GM12878 (cell line): ENCODE measurements around the gene HAGHL. TPM values are rescaled to one million over a fixed set of nuclear protein-coding genes. Genes with fewer than 3 reads are reported as not detected.

Source experiments
- ATAC-seq: fragments of 200-7000 bp; cut with Tn5 transposase; 3 replicates; pipeline ENCODE4 v1.9.1; 2020; ENCODE audit warnings: mild to moderate bottlenecking, moderate library complexity
- BruUV-seq: library from RNA; stranded (reverse); fragments of 400-500 nt; replicated peaks from 2 replicates; lab custom pipeline; 2021; lab: Mats Ljungman, UMichigan
- CTCF ChIA-PET: fragments of 300-600 bp; sonication (Branson Sonifier 250); formaldehyde crosslinking; extraction: SDS; loops from one replicate; lab custom pipeline; 2021; ENCODE audit warnings: inconsistent platforms; lab: Yijun Ruan, JAX
- POLR2A ChIA-PET: fragments of 350-600 bp; formaldehyde crosslinking; extraction: SDS; loops from one replicate; lab custom pipeline; 2021; ENCODE audit warnings: inconsistent platforms; lab: Charles Lee
- RAD21 ChIA-PET: fragments of 300-600 bp; sonication (Branson Sonifier 250); formaldehyde crosslinking; loops from one replicate; lab custom pipeline; 2023; ENCODE audit warnings: antibody characterized with exemption; ENCODE audit not compliant: unreplicated experiment; lab: Charles Lee
- SMC1A ChIA-PET: fragments of 300-600 bp; sonication (Branson Sonifier 250); formaldehyde crosslinking; loops from one replicate; lab custom pipeline; 2023; ENCODE audit not compliant: unreplicated experiment, uncharacterized antibody; lab: Charles Lee
- DNase-seq: peaks from one replicate; pipeline ENCODE4 v3.0.0-alpha.2; 2011; ENCODE audit warnings: low read depth, low spot score
- FAIRE-seq: peaks from 3 replicates; lab custom pipeline; 2011; peaks lifted over from hg19 to GRCh38; lab: Jason Lieb, UNC
- H2AFZ ChIP-seq: 2 replicates; pipeline ENCODE4 v1.6.0; 2011; ENCODE audit warnings: low read depth, low read length, control low read depth; ENCODE audit not compliant: control insufficient read depth
- H3K27ac ChIP-seq: 2 replicates; pipeline ENCODE4 v1.5.1; 2011; ENCODE audit warnings: control low read depth; ENCODE audit not compliant: control insufficient read depth, insufficient read depth
- H3K27me3 ChIP-seq, 2 experiments: replicated peaks in 1 of 2; 2 replicates each; pipeline versions ENCODE4 v1.6.0 to v1.6.1; 2011; ENCODE audit warnings: low read length in 1 of 2; ENCODE audit not compliant: control insufficient read depth in 2 of 2, insufficient read depth in 2 of 2
- H3K36me3 ChIP-seq, 2 experiments: 2 replicates each; pipeline ENCODE4 v1.5.1; 2011; ENCODE audit warnings: low read length in 1 of 2; ENCODE audit not compliant: control insufficient read depth in 2 of 2, insufficient read depth in 2 of 2
- H3K4me1 ChIP-seq: 2 replicates; pipeline ENCODE4 v1.6.1; 2011; ENCODE audit warnings: mild to moderate bottlenecking, low read length, moderate library complexity, mixed read lengths; ENCODE audit not compliant: control insufficient read depth, insufficient read depth
- H3K4me2 ChIP-seq: 2 replicates; pipeline ENCODE4 v1.6.0; 2011; ENCODE audit warnings: control low read depth; ENCODE audit not compliant: control insufficient read depth, insufficient read depth
- H3K4me3 ChIP-seq: fragments of 200-600 bp; sonication (generic); 2 replicates; pipeline ENCODE4 v1.5.1; 2016
- H3K79me2 ChIP-seq: 2 replicates; pipeline ENCODE4 v1.6.0; 2011; ENCODE audit warnings: low read length; ENCODE audit not compliant: control insufficient read depth, insufficient read depth
- H3K9ac ChIP-seq: 2 replicates; pipeline ENCODE4 v1.8.0; 2011; ENCODE audit warnings: low read length, control low read depth, mixed read lengths; ENCODE audit not compliant: control insufficient read depth, insufficient read depth
- H3K9me3 ChIP-seq: replicated peaks from 3 replicates; pipeline ENCODE4 v1.5.1; 2011; ENCODE audit warnings: mild to moderate bottlenecking, low read length; ENCODE audit not compliant: control insufficient read depth, insufficient read depth
- H4K20me1 ChIP-seq: 2 replicates; pipeline ENCODE4 v1.6.0; 2011; ENCODE audit not compliant: control insufficient read depth, insufficient read depth
- BACH1 ChIP-seq: fragments of 450-650 bp; IDR thresholded peaks from 2 replicates; pipeline ENCODE4 v1.6.1; 2017; ENCODE audit warnings: mild to moderate bottlenecking, borderline replicate concordance
- BHLHE40 ChIP-seq, 2 experiments: fragments of 450-650 bp in 1 of 2; IDR thresholded peaks; 2 replicates each; pipeline ENCODE4 v1.6.1; 2011 to 2017; ENCODE audit warnings: low read depth in 2 of 2, borderline replicate concordance in 1 of 2, improper control_type of control experiment in 1 of 2, low read length in 1 of 2, mild to moderate bottlenecking in 1 of 2
- BRCA1 ChIP-seq: IDR thresholded peaks from 2 replicates; pipeline ENCODE4 v1.6.1; 2011; ENCODE audit warnings: low read depth, low read length, improper control_type of control experiment
- DPF2 ChIP-seq: fragments of 450-650 bp; IDR thresholded peaks from 2 replicates; pipeline ENCODE4 v1.6.1; 2017; ENCODE audit warnings: mild to moderate bottlenecking
- HDGF ChIP-seq: fragments of 450-650 bp; IDR thresholded peaks from 2 replicates; pipeline ENCODE4 v1.6.1; 2016; ENCODE audit warnings: antibody characterized with exemption
- IKZF1 ChIP-seq: fragments of 450-650 bp; conservative IDR thresholded peaks from 2 replicates; pipeline ENCODE4 v1.6.1; 2017; ENCODE audit warnings: antibody characterized with exemption, mild to moderate bottlenecking
- NBN ChIP-seq: fragments of 450-650 bp; IDR thresholded peaks from 2 replicates; pipeline ENCODE4 v1.6.1; 2016
- NR2C2 ChIP-seq: IDR thresholded peaks from 2 replicates; pipeline ENCODE4 v1.6.1; 2011; ENCODE audit warnings: borderline replicate concordance, low read depth; ENCODE audit not compliant: control insufficient read depth, insufficient read length
- NR2F1 ChIP-seq: fragments of 450-650 bp; conservative IDR thresholded peaks from 2 replicates; pipeline ENCODE4 v1.6.1; 2017; ENCODE audit warnings: mild to moderate bottlenecking
- POLR2AphosphoS5 ChIP-seq: IDR thresholded peaks from 2 replicates; pipeline ENCODE4 v1.6.1; 2011; ENCODE audit warnings: mild to moderate bottlenecking, low read length, inconsistent platforms
- TCF7 ChIP-seq: IDR thresholded peaks from 2 replicates; pipeline ENCODE4 v1.6.1; 2014; ENCODE audit warnings: antibody characterized with exemption, borderline replicate concordance
- ZZZ3 ChIP-seq: IDR thresholded peaks from 2 replicates; pipeline ENCODE4 v1.6.1; 2011; ENCODE audit warnings: low read depth; ENCODE audit not compliant: control insufficient read depth, insufficient read length
- WGBS: methylation state at CpG from one replicate; pipeline ENCODE4 v1.1.6; 2016; ENCODE audit warnings: low lambda C conversion rate; ENCODE audit not compliant: insufficient replicate concordance, insufficient coverage; ENCODE audit errors: missing lambda C conversion rate; 5-methylcytosine and 5-hydroxymethylcytosine counted together
- in situ Hi-C: fragments of 300-500 bp; cut with MboI; formaldehyde crosslinking; loops from 9 replicates; pipeline ENCODE4 v1.14.3; 2018; ENCODE audit warnings: mixed read lengths
- intact Hi-C: fragments of 100-400 bp; cut with micrococcal nuclease; formaldehyde crosslinking; loops from one replicate; pipeline ENCODE4 v1.14.2; 2022; ENCODE audit not compliant: unreplicated experiment
- polyA plus RNA-seq, 11 experiments: library from polyadenylated mRNA; depleted of rRNA in 4 of 11; unstranded in 6 of 11; stranded (reverse) in 5 of 11; fragments of >200 nt; fragmentation: Nextera tagmentation in 4 of 11; fragmentation: Illumina TruSeq in 1 of 11; extraction: Ambion mirVana in 4 of 11; extraction: Trizol in 1 of 11; gene quantifications; 1 replicate in 1 of 11; 2 replicates in 10 of 11; pipeline versions ENCODE4 v1.2.1 to v1.2.3, GENCODE V29; 2011 to 2016; ENCODE audit warnings: inconsistent platforms in 2 of 11, missing spikeins in 2 of 11, low read depth in 1 of 11
- total RNA-seq, 4 experiments: library from RNA; depleted of rRNA in 3 of 4; stranded (reverse); fragments of >200 nt in 3 of 4; fragmentation: Illumina TruSeq in 1 of 4; extraction: Trizol in 1 of 4; gene quantifications; 2 replicates each; pipeline versions ENCODE4 v1.2.1 to v1.2.3, GENCODE V29; 2013 to 2021
- TF ChIP-seq, protein P1 (sequence below): fragments of 450-650 bp; IDR thresholded peaks from 2 replicates; pipeline ENCODE4 v1.6.1; 2017; ENCODE audit warnings: low read depth, mild to moderate bottlenecking, moderate library complexity
- TF ChIP-seq, protein P2 (sequence below): fragments of 450-650 bp; IDR thresholded peaks from 2 replicates; pipeline ENCODE4 v1.6.1; 2016; ENCODE audit warnings: mild to moderate bottlenecking
- TF ChIP-seq, protein P3 (sequence below): fragments of 450-650 bp; conservative IDR thresholded peaks from 2 replicates; pipeline ENCODE4 v1.6.1; 2017; ENCODE audit warnings: mild to moderate bottlenecking, moderate library complexity

HAGHL gene
- total and polyA plus RNA-seq, 10 of the 15 experiments (the other 5 are each of a cell fraction or from before 2014, with no cell fraction given): 0.23 to 44.6 (median 16.4) TPM

DNA sequence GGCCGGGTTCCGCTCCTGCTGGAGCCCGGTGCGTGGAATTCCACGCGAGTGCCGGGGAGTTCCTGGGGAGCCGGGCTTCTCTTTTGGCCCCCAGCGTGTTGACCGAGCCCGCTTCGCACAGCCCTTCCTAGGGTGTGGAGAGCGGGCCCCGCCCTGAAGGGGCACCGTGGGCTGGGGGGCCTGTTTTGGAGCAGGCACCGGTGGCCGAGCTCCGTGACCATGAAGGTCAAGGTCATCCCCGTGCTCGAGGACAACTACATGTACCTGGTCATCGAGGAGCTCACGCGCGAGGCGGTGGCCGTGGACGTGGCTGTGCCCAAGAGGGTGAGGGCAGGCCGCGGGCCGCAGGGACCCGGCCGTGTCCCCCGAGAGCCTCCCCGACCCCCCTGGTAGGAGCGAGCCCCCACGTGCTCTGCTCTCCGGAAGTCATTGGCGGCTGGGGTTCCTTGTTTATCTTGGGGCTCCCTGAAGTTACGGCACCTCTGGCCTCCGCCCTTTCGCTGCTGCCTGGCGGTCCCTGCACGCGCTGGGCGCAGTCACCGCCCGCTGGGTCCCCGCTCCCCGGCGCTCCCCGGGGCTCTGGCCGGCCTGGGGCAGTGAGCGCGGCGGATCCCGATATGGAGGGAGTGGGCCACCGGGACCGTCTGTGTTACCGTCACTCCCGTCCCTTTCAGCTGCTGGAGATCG is 528 bp downstream of the HAGHL start:
- Histone ChIP-seq H3K36me3 (peaks cover 0 to 2% of the 10 kb centered on the region in 2 experiments; a peak in 3 of 4 replicates), H3K4me1 (peaks cover 13% of the 10 kb centered on the region), H2AFZ (peak overlapping the region; percentile 37), H3K9ac (peak overlapping the region; percentile 73), H3K27me3 (no peaks in the 10 kb centered on the region), H3K79me2 (no peaks in the 10 kb centered on the region; the same call in 1 of the 2 replicates), H3K27ac (peak overlapping the region; percentile 74), H3K4me2 (peak overlapping the region; percentile 100), H4K20me1 (no peaks in the 10 kb centered on the region), H3K4me3 (peak overlapping the region; percentile 87), H3K9me3 (no peaks in the 10 kb centered on the region)
- RAD21 ChIA-PET: interaction anchor here (0.7 to 1.2 kb wide), 4 partner anchors 7 to 996 kb away, joined by 3 to 8 read pairs (median 4); partner anchors contain the start of genes CHTF18 and RPUSD1
- intact Hi-C loops (no loop called here), in situ Hi-C loops (no loop called here)
- no peak for DNase-seq
- SMC1A ChIA-PET: no interaction called here
- FAIRE-seq: peak; percentile 18
- ATAC-seq: peak; percentile 33
- POLR2A ChIA-PET: interaction anchor here (1.1 to 6.3 kb wide), 4 partner anchors 8 to 91 kb away, joined by 3 to 60 read pairs (median 7); partner anchors contain the start of gene CIAO3
- TSS peak; percentile 68 for BruUV-seq
- TF ChIP-seq BACH1 (peak; percentile 95), NR2C2 (no peak), BRCA1 (no peak), IKZF1 (peak; percentile 28), NR2F1 (peak; percentile 70), NBN (0 out of 2 replicates have a peak, but pooled peaks have one; percentile 21), BHLHE40 (IDR thresholded peaks at IDR 0.05; ENCODE audit: borderline replicate concordance in 1 of 2, low read depth in 2 of 2, low read length in 1 of 2) (peak in 1 of 2 experiments; percentile 39; a peak in 2 of 4 replicates), POLR2AphosphoS5 (peak; percentile 42), DPF2 (0 out of 2 replicates have a peak, but pooled peaks have one; percentile 26), ZZZ3 (no peak), HDGF (0 out of 2 replicates have a peak, but pooled peaks have one; percentile 31), TCF7 (no peak)
- TF ChIP-seq, protein P1, sequence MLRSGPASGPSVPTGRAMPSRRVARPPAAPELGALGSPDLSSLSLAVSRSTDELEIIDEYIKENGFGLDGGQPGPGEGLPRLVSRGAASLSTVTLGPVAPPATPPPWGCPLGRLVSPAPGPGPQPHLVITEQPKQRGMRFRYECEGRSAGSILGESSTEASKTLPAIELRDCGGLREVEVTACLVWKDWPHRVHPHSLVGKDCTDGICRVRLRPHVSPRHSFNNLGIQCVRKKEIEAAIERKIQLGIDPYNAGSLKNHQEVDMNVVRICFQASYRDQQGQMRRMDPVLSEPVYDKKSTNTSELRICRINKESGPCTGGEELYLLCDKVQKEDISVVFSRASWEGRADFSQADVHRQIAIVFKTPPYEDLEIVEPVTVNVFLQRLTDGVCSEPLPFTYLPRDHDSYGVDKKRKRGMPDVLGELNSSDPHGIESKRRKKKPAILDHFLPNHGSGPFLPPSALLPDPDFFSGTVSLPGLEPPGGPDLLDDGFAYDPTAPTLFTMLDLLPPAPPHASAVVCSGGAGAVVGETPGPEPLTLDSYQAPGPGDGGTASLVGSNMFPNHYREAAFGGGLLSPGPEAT: no peak
- TF ChIP-seq, protein P2, sequence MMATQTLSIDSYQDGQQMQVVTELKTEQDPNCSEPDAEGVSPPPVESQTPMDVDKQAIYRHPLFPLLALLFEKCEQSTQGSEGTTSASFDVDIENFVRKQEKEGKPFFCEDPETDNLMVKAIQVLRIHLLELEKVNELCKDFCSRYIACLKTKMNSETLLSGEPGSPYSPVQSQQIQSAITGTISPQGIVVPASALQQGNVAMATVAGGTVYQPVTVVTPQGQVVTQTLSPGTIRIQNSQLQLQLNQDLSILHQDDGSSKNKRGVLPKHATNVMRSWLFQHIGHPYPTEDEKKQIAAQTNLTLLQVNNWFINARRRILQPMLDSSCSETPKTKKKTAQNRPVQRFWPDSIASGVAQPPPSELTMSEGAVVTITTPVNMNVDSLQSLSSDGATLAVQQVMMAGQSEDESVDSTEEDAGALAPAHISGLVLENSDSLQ: peak; percentile 6; the same call in 1 of the 2 replicates
- TF ChIP-seq, protein P3, sequence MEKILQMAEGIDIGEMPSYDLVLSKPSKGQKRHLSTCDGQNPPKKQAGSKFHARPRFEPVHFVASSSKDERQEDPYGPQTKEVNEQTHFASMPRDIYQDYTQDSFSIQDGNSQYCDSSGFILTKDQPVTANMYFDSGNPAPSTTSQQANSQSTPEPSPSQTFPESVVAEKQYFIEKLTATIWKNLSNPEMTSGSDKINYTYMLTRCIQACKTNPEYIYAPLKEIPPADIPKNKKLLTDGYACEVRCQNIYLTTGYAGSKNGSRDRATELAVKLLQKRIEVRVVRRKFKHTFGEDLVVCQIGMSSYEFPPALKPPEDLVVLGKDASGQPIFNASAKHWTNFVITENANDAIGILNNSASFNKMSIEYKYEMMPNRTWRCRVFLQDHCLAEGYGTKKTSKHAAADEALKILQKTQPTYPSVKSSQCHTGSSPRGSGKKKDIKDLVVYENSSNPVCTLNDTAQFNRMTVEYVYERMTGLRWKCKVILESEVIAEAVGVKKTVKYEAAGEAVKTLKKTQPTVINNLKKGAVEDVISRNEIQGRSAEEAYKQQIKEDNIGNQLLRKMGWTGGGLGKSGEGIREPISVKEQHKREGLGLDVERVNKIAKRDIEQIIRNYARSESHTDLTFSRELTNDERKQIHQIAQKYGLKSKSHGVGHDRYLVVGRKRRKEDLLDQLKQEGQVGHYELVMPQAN: no peak
- CTCF ChIA-PET: no interaction called here
- WGBS: 1% methylated on average over 56 of the region's 61 CpGs
